NCI-H2029 (cell line): ENCODE results near the gene WNT10A.

ENCODE experiments used
- DNase-seq: peaks from one replicate; lab custom pipeline; 2025; lab: John Stamatoyannopoulos, UW

The WNT10A gene

GRCh38 chr2:218877331-218877730 is 3.3 kb upstream of the WNT10A start:
- no peak for DNase-seq

- no peak for DNase-seq
Measured at GRCh38 chr2:218877891-218878290, 2.8 kb upstream of the WNT10A start.

- no peak for DNase-seq
Measured at GRCh38 chr2:218878486-218878885, 2.2 kb upstream of the WNT10A start.

- no peak for DNase-seq
Measured at GRCh38 chr2:218878926-218879761, 1.5 kb upstream of the WNT10A start.

- DNase-seq = no peak
Measured at GRCh38 chr2:218879776-218880101, 913 bp upstream of the WNT10A start.

GRCh38 chr2:218880859-218881594 is 375 bp downstream of the WNT10A start:
- no peak for DNase-seq

GRCh38 chr2:218881744-218882460 is 1.2 kb downstream of the WNT10A start:
- DNase-seq = no peak

GRCh38 chr2:218882461-218882816 is 1.8 kb downstream of the WNT10A start:
- DNase-seq = no peak

GRCh38 chr2:218882866-218883366 is 2.3 kb downstream of the WNT10A start:
- DNase-seq = no peak

- DNase-seq = no peak
Measured at GRCh38 chr2:218883491-218884490, 3.1 kb downstream of the WNT10A start.

GRCh38 chr2:218884519-218884918 is 3.9 kb downstream of the WNT10A start:
- DNase-seq = no peak

- no peak for DNase-seq
Measured at GRCh38 chr2:218885981-218886947, 5.6 kb downstream of the WNT10A start.

GRCh38 chr2:218887079-218887478 is 6.4 kb downstream of the WNT10A start:
- no peak for DNase-seq

GRCh38 chr2:218888341-218888740 is 7.7 kb downstream of the WNT10A start:
- no peak for DNase-seq

GRCh38 chr2:218889937-218890336 is 9.3 kb downstream of the WNT10A start:
- no peak for DNase-seq

- no peak for DNase-seq
Measured at GRCh38 chr2:218890369-218890768, 9.7 kb downstream of the WNT10A start.

- no peak for DNase-seq
Measured at GRCh38 chr2:218891275-218892135, 10.9 kb downstream of the WNT10A start.

- DNase-seq = peak; percentile 49
Measured at GRCh38 chr2:218892693-218893348, 12.2 kb downstream of the WNT10A start.
